ENCODE results near the gene NIPA2. TPM values are rescaled to one million over a fixed set of nuclear protein-coding genes. Genes with fewer than 3 reads are reported as not detected.

NIPA2 gene
- total RNA-seq, 2 donors from 2014 or later, result 39.9 to 90.7 TPM

- Mint-ChIP-seq H3K27me3 (no peaks in the 10 kb centered on the region), H3K36me3 (ENCODE audit: low read depth) (peaks cover 35% of the 10 kb centered on the region), H3K9me3 (no peaks in the 10 kb centered on the region), H3K27ac (no peak overlapping the region), H3K4me1 (peaks cover 4% of the 10 kb centered on the region), H3K4me3 (no peak overlapping the region)
- no peak for ATAC-seq (replicated peaks)
These were observed 53.2 kb downstream of the NIPA2 start for GRCh38 chr15:22891426-22892210.

- Mint-ChIP-seq H3K36me3 (ENCODE audit: low read depth) (peaks cover 37% of the 10 kb centered on the region), H3K27me3 (no peaks in the 10 kb centered on the region), H3K27ac (no peak overlapping the region), H3K4me1 (peaks cover 4% of the 10 kb centered on the region), H3K4me3 (no peak overlapping the region), H3K9me3 (no peaks in the 10 kb centered on the region)
- no peak for ATAC-seq (replicated peaks)
These were observed 53.9 kb downstream of the NIPA2 start for GRCh38 chr15:22892333-22892732.

GRCh38 chr15:22893081-22893480 lies 54.6 kb downstream of the NIPA2 start:
- no peaks in the 10 kb centered on the region for H3K27me3 Mint-ChIP-seq
- H3K4me1 Mint-ChIP-seq, result peaks cover 4% of the 10 kb centered on the region
- H3K9me3 Mint-ChIP-seq, result no peaks in the 10 kb centered on the region
- H3K36me3 Mint-ChIP-seq (ENCODE audit: low read depth), result peaks cover 29% of the 10 kb centered on the region
- no peak for ATAC-seq (replicated peaks)
- no peak overlapping the region for H3K27ac Mint-ChIP-seq
- H3K4me3 Mint-ChIP-seq, result no peak overlapping the region

- no peak for ATAC-seq (replicated peaks)
- Mint-ChIP-seq H3K9me3 (no peaks in the 10 kb centered on the region), H3K4me3 (no peak overlapping the region), H3K36me3 (ENCODE audit: low read depth) (peaks cover 26% of the 10 kb centered on the region), H3K27ac (no peak overlapping the region), H3K27me3 (no peaks in the 10 kb centered on the region), H3K4me1 (peaks cover 4% of the 10 kb centered on the region)
These were observed 55.4 kb downstream of the NIPA2 start for GRCh38 chr15:22893881-22894280.

GRCh38 chr15:22895465-22896190 lies 57.2 kb downstream of the NIPA2 start:
- H3K27ac Mint-ChIP-seq, result no peak overlapping the region

GRCh38 chr15:22902046-22902445 lies 63.6 kb downstream of the NIPA2 start:
- Mint-ChIP-seq H3K27me3 (no peaks in the 10 kb centered on the region), H3K36me3 (ENCODE audit: low read depth) (peaks cover 13% of the 10 kb centered on the region), H3K4me1 (no peaks in the 10 kb centered on the region), H3K27ac (no peak overlapping the region), H3K9me3 (no peaks in the 10 kb centered on the region), H3K4me3 (no peak overlapping the region)
- ATAC-seq (replicated peaks), result no peak

More at GRCh38 chr15:22895465-22896190, 57.2 kb downstream of the NIPA2 start:
- peak; percentile 96 for ATAC-seq (replicated peaks)
- Mint-ChIP-seq H3K9me3 (no peaks in the 10 kb centered on the region), H3K27me3 (no peaks in the 10 kb centered on the region), H3K36me3 (ENCODE audit: low read depth) (peaks cover 38% of the 10 kb centered on the region), H3K4me3 (no peak overlapping the region), H3K4me1 (peaks cover 4% of the 10 kb centered on the region)

- Mint-ChIP-seq H3K27me3 (no peaks in the 10 kb centered on the region), H3K4me3 (no peak overlapping the region), H3K4me1 (no peaks in the 10 kb centered on the region), H3K27ac (no peak overlapping the region), H3K36me3 (ENCODE audit: low read depth) (peaks cover 13% of the 10 kb centered on the region), H3K9me3 (no peaks in the 10 kb centered on the region)
- no peak for ATAC-seq (replicated peaks)
These were observed 64.1 kb downstream of the NIPA2 start for GRCh38 chr15:22902578-22902977.

- ATAC-seq (replicated peaks), result no peak
- Mint-ChIP-seq H3K36me3 (ENCODE audit: low read depth) (peaks cover 17% of the 10 kb centered on the region), H3K9me3 (no peaks in the 10 kb centered on the region), H3K4me3 (no peak overlapping the region), H3K27me3 (no peaks in the 10 kb centered on the region), H3K4me1 (peaks cover 3% of the 10 kb centered on the region), H3K27ac (no peak overlapping the region)
These were observed 64.5 kb downstream of the NIPA2 start for GRCh38 chr15:22902981-22903380.

GRCh38 chr15:22903427-22903826 lies 65.0 kb downstream of the NIPA2 start:
- Mint-ChIP-seq H3K4me1 (peaks cover 5% of the 10 kb centered on the region), H3K36me3 (ENCODE audit: low read depth) (peaks cover 20% of the 10 kb centered on the region), H3K4me3 (no peak overlapping the region), H3K27ac (no peak overlapping the region), H3K27me3 (no peaks in the 10 kb centered on the region), H3K9me3 (no peaks in the 10 kb centered on the region)
- no peak for ATAC-seq (replicated peaks)

- H3K27ac Mint-ChIP-seq, result no peak overlapping the region
- peaks cover 26% of the 10 kb centered on the region for H3K36me3 Mint-ChIP-seq (ENCODE audit: low read depth)
- peaks cover 5% of the 10 kb centered on the region for H3K4me1 Mint-ChIP-seq
- no peak for ATAC-seq (replicated peaks)
- H3K4me3 Mint-ChIP-seq, result no peak overlapping the region
- H3K27me3 Mint-ChIP-seq, result no peaks in the 10 kb centered on the region
- no peaks in the 10 kb centered on the region for H3K9me3 Mint-ChIP-seq
These were observed 65.6 kb downstream of the NIPA2 start for GRCh38 chr15:22903961-22904534.

- Mint-ChIP-seq H3K27ac (no peak overlapping the region), H3K4me3 (no peak overlapping the region), H3K36me3 (ENCODE audit: low read depth) (peaks cover 26% of the 10 kb centered on the region), H3K27me3 (no peaks in the 10 kb centered on the region), H3K4me1 (peaks cover 5% of the 10 kb centered on the region), H3K9me3 (no peaks in the 10 kb centered on the region)
- ATAC-seq (replicated peaks), result no peak
These were observed 66.3 kb downstream of the NIPA2 start for GRCh38 chr15:22904736-22905135.

GRCh38 chr15:22907161-22907950 lies 68.9 kb downstream of the NIPA2 start:
- H3K4me1 Mint-ChIP-seq, result peaks cover 5% of the 10 kb centered on the region
- no peak overlapping the region for H3K27ac Mint-ChIP-seq
- H3K27me3 Mint-ChIP-seq, result no peaks in the 10 kb centered on the region
- no peak for ATAC-seq (replicated peaks)
- H3K4me3 Mint-ChIP-seq, result no peak overlapping the region
- no peaks in the 10 kb centered on the region for H3K9me3 Mint-ChIP-seq
- peaks cover 43% of the 10 kb centered on the region for H3K36me3 Mint-ChIP-seq (ENCODE audit: low read depth)

- Mint-ChIP-seq H3K27me3 (no peaks in the 10 kb centered on the region), H3K36me3 (ENCODE audit: low read depth) (peaks cover 54% of the 10 kb centered on the region), H3K4me3 (no peak overlapping the region), H3K9me3 (no peaks in the 10 kb centered on the region), H3K27ac (no peak overlapping the region), H3K4me1 (peaks cover 5% of the 10 kb centered on the region)
- ATAC-seq (replicated peaks), result no peak
These were observed 70.4 kb downstream of the NIPA2 start for GRCh38 chr15:22908830-22909229.

GRCh38 chr15:22911306-22911705 lies 72.8 kb downstream of the NIPA2 start:
- Mint-ChIP-seq H3K27ac (no peak overlapping the region), H3K4me3 (no peak overlapping the region)

More at GRCh38 chr15:22911306-22911705, 72.8 kb downstream of the NIPA2 start:
- Mint-ChIP-seq H3K4me1 (peaks cover 5% of the 10 kb centered on the region), H3K9me3 (no peaks in the 10 kb centered on the region), H3K36me3 (ENCODE audit: low read depth) (peaks cover 67% of the 10 kb centered on the region), H3K27me3 (no peaks in the 10 kb centered on the region)
- no peak for ATAC-seq (replicated peaks)
